ELR (cell line): Measurements from ENCODE around the gene TICAM2.

Source experiments
- DNase-seq: peaks from one replicate; pipeline ENCODE4 v3.0.0-alpha.2; 2015; ENCODE audit warnings: low read depth

Gene TICAM2

DNA sequence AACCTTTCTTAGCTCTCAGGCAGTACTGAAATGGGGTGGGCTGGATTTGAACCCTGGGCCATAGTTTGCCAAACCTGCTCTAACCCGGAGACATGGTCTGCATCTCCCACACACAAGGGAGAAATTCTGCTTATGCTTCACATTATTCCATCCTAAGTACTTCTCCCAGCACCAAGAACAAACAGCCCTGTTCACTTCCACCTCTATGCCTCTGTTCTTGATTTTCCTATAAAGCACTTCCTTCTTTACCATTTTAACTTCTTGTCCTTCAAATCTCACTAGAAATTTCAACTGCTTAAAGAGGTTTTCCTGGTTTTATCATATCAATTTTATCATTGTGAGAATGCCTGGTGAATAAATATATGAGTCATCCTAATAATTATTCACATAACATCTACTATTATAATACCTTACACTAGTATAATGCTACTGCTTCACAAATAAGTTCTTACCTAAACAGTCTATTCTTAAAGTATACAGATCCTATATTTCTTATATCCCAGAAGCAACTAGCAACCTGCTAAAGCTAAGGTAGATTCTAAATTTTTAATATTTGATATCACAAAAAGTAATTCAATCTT, 70.4 kb downstream of the TICAM2 start:
- no peak for DNase-seq

GRCh38 chr5:115531380-115531779, 70.9 kb downstream of the TICAM2 start:
- no peak for DNase-seq

GRCh38 chr5:115530426-115530825, 71.9 kb downstream of the TICAM2 start:
- no peak for DNase-seq
